ENCODE measurements around the gene LRP8.

Gene LRP8

GRCh38 chr1:53359225-53359933 lies 31.5 kb upstream of the LRP8 start:
- peak; percentile 4 for DNase-seq

- no peak for DNase-seq
Observed at GRCh38 chr1:53356637-53357036, 28.8 kb upstream of the LRP8 start.

GRCh38 chr1:53354119-53354518 lies 26.2 kb upstream of the LRP8 start:
- DNase-seq: no peak

- no peak for DNase-seq
Observed at GRCh38 chr1:53352561-53352960, 24.7 kb upstream of the LRP8 start.

GRCh38 chr1:53350853-53351767 lies 23.2 kb upstream of the LRP8 start:
- peak; percentile 10 for DNase-seq

- peak; percentile 7 for DNase-seq
Observed at GRCh38 chr1:53349968-53350852, 22.3 kb upstream of the LRP8 start.

- DNase-seq: peak; percentile 14
Observed at GRCh38 chr1:53349369-53349835, 21.5 kb upstream of the LRP8 start.

GRCh38 chr1:53348486-53349368 lies 20.9 kb upstream of the LRP8 start:
- DNase-seq: peak; percentile 17

- DNase-seq: peak; percentile 10
Observed at GRCh38 chr1:53346814-53347176, 18.9 kb upstream of the LRP8 start.

- peak; percentile 12 for DNase-seq
Observed at GRCh38 chr1:53345996-53346813, 18.3 kb upstream of the LRP8 start.

GRCh38 chr1:53344921-53345838 lies 17.3 kb upstream of the LRP8 start:
- DNase-seq: peak; percentile 5

GRCh38 chr1:53343831-53344668 lies 16.2 kb upstream of the LRP8 start:
- DNase-seq: peak; percentile 14

GRCh38 chr1:53342735-53343470 lies 15.0 kb upstream of the LRP8 start:
- peak; percentile 16 for DNase-seq

- peak; percentile 10 for DNase-seq
Observed at GRCh38 chr1:53341961-53342707, 14.3 kb upstream of the LRP8 start.

GRCh38 chr1:53341521-53341895 lies 13.6 kb upstream of the LRP8 start:
- DNase-seq: peak; percentile 10

GRCh38 chr1:53340660-53341520 lies 13.0 kb upstream of the LRP8 start:
- peak; percentile 51 for DNase-seq
